GM23338 (cell line): ENCODE results near the gene CBARP. TPM values are rescaled to one million over a fixed set of nuclear protein-coding genes. Genes with fewer than 3 reads are reported as not detected.
A peak's percentile ranks its signal among the peaks of the same experiment; 100 is the strongest.

Source experiments
- ATAC-seq: fragments of 200-7000 bp; cut with Tn5 transposase; 3 replicates; pipeline ENCODE4 v1.9.1; 2020
- DNase-seq: peaks from one replicate; pipeline ENCODE4 v3.0.0-alpha.2; 2015; ENCODE audit warnings: low spot score
- H2AFZ ChIP-seq: fragments of 200-600 bp; sonication (generic); 2 replicates; pipeline ENCODE4 v1.8.0; 2016; ENCODE audit warnings: antibody characterized with exemption, mild to moderate bottlenecking, moderate library complexity
- H3F3A ChIP-seq: fragments of 200-600 bp; sonication (generic); replicated peaks from 2 replicates; pipeline ENCODE4 v1.8.0; 2017; ENCODE audit warnings: antibody characterized with exemption, mixed run types, low read depth
- H3K27ac ChIP-seq: fragments of 200-600 bp; sonication (generic); 2 replicates; pipeline ENCODE4 v1.6.1; 2016; ENCODE audit warnings: low read depth
- H3K27me3 ChIP-seq: fragments of 200-600 bp; sonication (generic); 2 replicates; pipeline ENCODE4 v1.8.0; 2016; ENCODE audit warnings: mild to moderate bottlenecking, mixed run types, moderate library complexity; ENCODE audit not compliant: insufficient read depth
- H3K36me3 ChIP-seq: fragments of 200-600 bp; sonication (generic); 2 replicates; pipeline ENCODE4 v1.8.0; 2016; ENCODE audit warnings: mild to moderate bottlenecking; ENCODE audit not compliant: insufficient read depth
- H3K4me1 ChIP-seq: fragments of 200-600 bp; sonication (generic); 2 replicates; pipeline ENCODE4 v1.8.0; 2016; ENCODE audit warnings: mild to moderate bottlenecking, moderate library complexity; ENCODE audit not compliant: insufficient read depth
- H3K4me2 ChIP-seq: fragments of 200-600 bp; sonication (generic); 2 replicates; pipeline ENCODE4 v1.7.1; 2017; ENCODE audit warnings: mixed run types
- H3K4me3 ChIP-seq: fragments of 200-600 bp; sonication (generic); 2 replicates; pipeline ENCODE4 v1.6.1; 2016; ENCODE audit warnings: mixed run types
- H3K79me2 ChIP-seq: fragments of 200-600 bp; sonication (generic); replicated peaks from 2 replicates; pipeline ENCODE4 v1.8.0; 2017; ENCODE audit warnings: mild to moderate bottlenecking; ENCODE audit not compliant: insufficient read depth
- H3K9me2 ChIP-seq: fragments of 200-600 bp; sonication (generic); 2 replicates; pipeline ENCODE4 v1.8.0; 2017; ENCODE audit not compliant: insufficient read depth
- H4K20me1 ChIP-seq: fragments of 200-600 bp; sonication (generic); replicated peaks from 2 replicates; pipeline ENCODE4 v1.8.0; 2017; ENCODE audit warnings: mild to moderate bottlenecking; ENCODE audit not compliant: insufficient read depth
- H3K27ac Mint-ChIP-seq: 2 replicates; pipeline ENCODE4 v1.8.0; 2020; ENCODE audit warnings: inconsistent platforms, mild to moderate bottlenecking, moderate library complexity, mixed read lengths
- H3K27me3 Mint-ChIP-seq: 3 replicates; pipeline ENCODE4 v1.8.0; 2022; ENCODE audit warnings: low read depth, mild to moderate bottlenecking, moderate library complexity, mixed read lengths, inconsistent platforms; ENCODE audit not compliant: insufficient read depth, poor library complexity
- H3K36me3 Mint-ChIP-seq: 3 replicates; pipeline ENCODE4 v1.8.0; 2021; ENCODE audit warnings: low read depth, mild to moderate bottlenecking, inconsistent platforms, moderate library complexity, mixed read lengths
- H3K4me1 Mint-ChIP-seq: 3 replicates; pipeline ENCODE4 v1.8.0; 2020; ENCODE audit warnings: mild to moderate bottlenecking, inconsistent platforms, mixed read lengths
- H3K4me3 Mint-ChIP-seq: 3 replicates; pipeline ENCODE4 v1.8.0; 2021; ENCODE audit warnings: moderate library complexity, mild to moderate bottlenecking, inconsistent platforms, mixed read lengths
- H3K9me3 Mint-ChIP-seq: 3 replicates; pipeline ENCODE4 v1.8.0; 2020; ENCODE audit warnings: moderate library complexity, mild to moderate bottlenecking, inconsistent platforms, mixed read lengths
- CREB1 ChIP-seq: fragments of 250-450 bp; sonication (Bioruptor Pico); IDR thresholded peaks from 2 replicates; pipeline ENCODE4 v1.5.0; 2020; ENCODE audit warnings: low read depth, mild to moderate bottlenecking, moderate library complexity
- CTCF ChIP-seq, 2 experiments: fragments of 200-600 bp in 1 of 2; sonication (generic) in 1 of 2; conservative IDR thresholded peaks; 2 replicates each; pipeline versions ENCODE4 v1.5.1 to v1.6.1; 2016 to 2017; ENCODE audit warnings: antibody characterized with exemption in 2 of 2, low read depth in 2 of 2, mild to moderate bottlenecking in 2 of 2, moderate library complexity in 1 of 2
- JUNB ChIP-seq: IDR thresholded peaks from one replicate; pipeline ENCODE4 v1.6.1; 2016; ENCODE audit warnings: antibody characterized with exemption; ENCODE audit not compliant: unreplicated experiment
- NANOG ChIP-seq: IDR thresholded peaks from 2 replicates; pipeline ENCODE4 v1.6.1; 2016; ENCODE audit warnings: antibody characterized with exemption, borderline replicate concordance
- POLR2AphosphoS5 ChIP-seq: IDR thresholded peaks from 2 replicates; pipeline ENCODE4 v1.6.1; 2016; ENCODE audit warnings: antibody characterized with exemption, low read depth
- REST ChIP-seq: IDR thresholded peaks from one replicate; pipeline ENCODE4 v1.6.1; 2018; ENCODE audit warnings: antibody characterized with exemption; ENCODE audit not compliant: unreplicated experiment
- STAT1 ChIP-seq: IDR thresholded peaks from one replicate; pipeline ENCODE4 v1.6.1; 2016; ENCODE audit warnings: antibody characterized with exemption; ENCODE audit not compliant: unreplicated experiment
- ZNF331 ChIP-seq: fragments of 250-450 bp; sonication (Bioruptor Pico); IDR thresholded peaks from 2 replicates; pipeline ENCODE4 v1.5.0; 2020; ENCODE audit warnings: low read depth, mild to moderate bottlenecking, moderate library complexity
- ZNF462 ChIP-seq: fragments of 250-450 bp; sonication (Bioruptor Pico); IDR thresholded peaks from 2 replicates; pipeline ENCODE4 v1.5.0; 2020; ENCODE audit warnings: mild to moderate bottlenecking, moderate library complexity
- polyA plus RNA-seq: library from polyadenylated mRNA; unstranded; fragments of >200 nt; fragmentation: Nextera tagmentation; extraction: Ambion mirVana; gene quantifications from 2 replicates; pipeline ENCODE4 v1.2.1, GENCODE V29; 2016
- total RNA-seq: library from RNA; depleted of rRNA; stranded (reverse); fragments of >200 nt; shearing (Covaris generic); gene quantifications from 2 replicates; pipeline ENCODE4 v1.2.3, GENCODE V29; 2014

Gene CBARP
- total and polyA plus RNA-seq, 2 experiments from 2014 or later, result 2.0 to 14.1 TPM

GRCh38 chr19:1182727-1183126 lies 55.1 kb downstream of the CBARP start (continued):
- TF ChIP-seq NANOG (no peak), CTCF (conservative IDR thresholded peaks at IDR 0.05; ENCODE audit: low read depth in 2 of 2) (no peak), REST (no peak), STAT1 (no peak), CREB1 (CRISPR knock-in tag) (no peak)

DNA sequence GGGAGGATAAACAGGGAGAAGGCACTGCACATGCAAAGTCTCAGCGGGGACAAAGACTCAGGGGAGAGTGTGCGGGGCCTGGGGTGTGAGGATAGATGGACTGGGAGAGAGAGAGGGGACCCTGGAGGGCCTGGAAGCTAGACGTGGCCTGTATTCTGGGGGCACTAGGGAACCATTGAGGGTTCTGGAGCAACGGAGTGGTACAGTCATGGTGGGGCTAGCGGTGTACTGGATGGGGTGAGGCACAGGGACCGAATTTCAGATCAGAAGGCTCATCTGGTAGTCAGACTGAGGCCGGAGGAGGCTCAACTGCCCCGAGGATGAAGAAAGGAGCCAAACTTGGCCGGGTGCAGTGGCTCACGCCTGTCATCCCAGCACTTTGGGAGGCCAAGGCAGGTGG lies 55.7 kb downstream of the CBARP start:
- no peak overlapping the region for H2AFZ ChIP-seq
- peaks cover 18% of the 10 kb centered on the region for H3F3A ChIP-seq
- no peaks in the 10 kb centered on the region for H3K36me3 ChIP-seq
- H3K4me2 ChIP-seq, result no peak overlapping the region
- ATAC-seq (no peak), DNase-seq (no peak)
- 0 out of 2 replicates have a peak, but pooled peaks cover 3% of the 10 kb centered on the region for H3K9me2 ChIP-seq
- Mint-ChIP-seq H3K4me3 (no peak overlapping the region), H3K36me3 (no peaks in the 10 kb centered on the region), H3K4me1 (peaks cover 15% of the 10 kb centered on the region), H3K9me3 (no peaks in the 10 kb centered on the region; the same call in 2 of the 3 replicates), H3K27ac (0 out of 2 replicates have a peak overlapping the region, but pooled peaks have one; percentile 6), H3K27me3 (peaks cover 15% of the 10 kb centered on the region)
- no peak overlapping the region for H3K27ac ChIP-seq
- no peaks in the 10 kb centered on the region for H3K27me3 ChIP-seq
- H3K79me2 ChIP-seq, result no peaks in the 10 kb centered on the region
- no peak overlapping the region for H3K4me3 ChIP-seq
- peaks cover 4% of the 10 kb centered on the region; the same call in 1 of the 2 replicates for H3K4me1 ChIP-seq
- no peaks in the 10 kb centered on the region for H4K20me1 ChIP-seq
- TF ChIP-seq ZNF462 (CRISPR knock-in tag) (no peak), ZNF331 (CRISPR knock-in tag) (no peak), NANOG (no peak), REST (no peak), POLR2AphosphoS5 (no peak), JUNB (no peak)
